Measurements from ENCODE around the gene MSH3.
"Not testable (repeated sequence)": the region's sequence is repeated elsewhere in the genome, so short reads cannot be mapped to it uniquely, and the experiment has no call there.

MSH3 gene

GRCh38 chr5:80820685-80821084, 166.2 kb downstream of the MSH3 start:
- TF ChIP-seq OSR1 (CRISPR knock-in tag; IDR thresholded peaks at IDR 0.05), result no peak
- TF ChIP-seq POU6F1 (CRISPR knock-in tag; IDR thresholded peaks at IDR 0.05; ENCODE audit: borderline replicate concordance, low read depth), result no peak
- no peak for TF ChIP-seq ZFP3 (CRISPR knock-in tag; IDR thresholded peaks at IDR 0.05)
- TF ChIP-seq CSRNP3 (CRISPR knock-in tag; IDR thresholded peaks at IDR 0.05), result no peak
- no peak for TF ChIP-seq RARB (CRISPR knock-in tag; IDR thresholded peaks at IDR 0.05)
- no peak for ATAC-seq

- TF ChIP-seq ISL1 (CRISPR knock-in tag; IDR thresholded peaks at IDR 0.05), result no peak
- TF ChIP-seq BACH2 (CRISPR knock-in tag; IDR thresholded peaks at IDR 0.05; ENCODE audit: borderline replicate concordance), result no peak
- no peak for TF ChIP-seq ZNF565 (CRISPR knock-in tag; conservative IDR thresholded peaks at IDR 0.05; ENCODE audit: low read depth)
- no peak for TF ChIP-seq CSDC2 (CRISPR knock-in tag; IDR thresholded peaks at IDR 0.05)
- TF ChIP-seq TOX (CRISPR knock-in tag; IDR thresholded peaks at IDR 0.05; ENCODE audit: borderline replicate concordance), result no peak
- TF ChIP-seq PPARA (CRISPR knock-in tag; IDR thresholded peaks at IDR 0.05; ENCODE audit: borderline replicate concordance), result no peak
- no peak for TF ChIP-seq CREB5 (CRISPR knock-in tag; IDR thresholded peaks at IDR 0.05; ENCODE audit: low read depth)
- TF ChIP-seq POU6F1 (CRISPR knock-in tag; IDR thresholded peaks at IDR 0.05; ENCODE audit: borderline replicate concordance, low read depth), result no peak
- no peak for TF ChIP-seq GLIS3 (CRISPR knock-in tag; IDR thresholded peaks at IDR 0.05)
- TF ChIP-seq OSR1 (CRISPR knock-in tag; IDR thresholded peaks at IDR 0.05), result no peak
- no peak for TF ChIP-seq RARB (CRISPR knock-in tag; IDR thresholded peaks at IDR 0.05)
- no peak for TF ChIP-seq ZNF70 (CRISPR knock-in tag; IDR thresholded peaks at IDR 0.05)
- no peak for TF ChIP-seq ZFP30 (CRISPR knock-in tag; IDR thresholded peaks at IDR 0.05)
- TF ChIP-seq ZNF8 (CRISPR knock-in tag; IDR thresholded peaks at IDR 0.05), result no peak
- no peak for TF ChIP-seq ZC3H10 (CRISPR knock-in tag; IDR thresholded peaks at IDR 0.05)
- TF ChIP-seq SNAI2 (CRISPR knock-in tag; IDR thresholded peaks at IDR 0.05), result no peak
- no peak for ATAC-seq
Observed at GRCh38 chr5:80822640-80823039, 168.2 kb downstream of the MSH3 start.

- ATAC-seq, result not testable (repeated sequence)
Observed at GRCh38 chr5:80824159-80824558, 169.7 kb downstream of the MSH3 start.

GRCh38 chr5:80825786-80826460, 171.5 kb downstream of the MSH3 start:
- ATAC-seq, result no peak
- TF ChIP-seq CREB5 (CRISPR knock-in tag; IDR thresholded peaks at IDR 0.05; ENCODE audit: low read depth), result no peak
- no peak for TF ChIP-seq ZNF565 (CRISPR knock-in tag; conservative IDR thresholded peaks at IDR 0.05; ENCODE audit: low read depth)
- no peak for TF ChIP-seq ZNF70 (CRISPR knock-in tag; IDR thresholded peaks at IDR 0.05)

GRCh38 chr5:80834710-80835109, 180.3 kb downstream of the MSH3 start:
- no peak for ATAC-seq
- TF ChIP-seq CREB5 (CRISPR knock-in tag; IDR thresholded peaks at IDR 0.05; ENCODE audit: low read depth) (no peak), ISL1 (CRISPR knock-in tag; IDR thresholded peaks at IDR 0.05) (no peak), CSRNP3 (CRISPR knock-in tag; IDR thresholded peaks at IDR 0.05) (no peak), OSR1 (CRISPR knock-in tag; IDR thresholded peaks at IDR 0.05) (no peak), POU6F1 (CRISPR knock-in tag; IDR thresholded peaks at IDR 0.05; ENCODE audit: borderline replicate concordance, low read depth) (no peak), PPARA (CRISPR knock-in tag; IDR thresholded peaks at IDR 0.05; ENCODE audit: borderline replicate concordance) (no peak), ZFP3 (CRISPR knock-in tag; IDR thresholded peaks at IDR 0.05) (no peak)

All from SK-N-SH treated with all-trans-retinoic acid at 6 μM for 48 hours (cell line).